HCT116 (cell line): ENCODE results near the gene PWWP2B.

ENCODE experiments used
- POLR2A ChIP-seq: IDR thresholded peaks from 2 replicates; pipeline ENCODE4 v1.7.0; 2011; ENCODE audit warnings: borderline replicate concordance; ENCODE audit not compliant: insufficient read depth, insufficient read length; ENCODE audit errors: extremely low read depth
- POLR2AphosphoS5 ChIP-seq: IDR thresholded peaks from 2 replicates; pipeline ENCODE4 v1.6.1; 2011; ENCODE audit warnings: mild to moderate bottlenecking, low read depth, low read length, moderate library complexity
- RAD21 ChIP-seq: IDR thresholded peaks from 2 replicates; pipeline ENCODE4 v1.6.1; 2012; ENCODE audit warnings: low read depth, mild to moderate bottlenecking
- YY1 ChIP-seq: IDR thresholded peaks from 2 replicates; pipeline ENCODE4 v1.6.1; 2011; ENCODE audit warnings: low read length, low read depth, moderate library complexity, mild to moderate bottlenecking; ENCODE audit not compliant: insufficient replicate concordance; ENCODE audit errors: extremely low read depth
- ZNF274 ChIP-seq: fragments of 200-500 bp; sonication (Bioruptor generic); IDR thresholded peaks from 2 replicates; pipeline ENCODE4 v1.6.1; 2014; ENCODE audit warnings: mild to moderate bottlenecking, low read depth, low read length, inconsistent platforms
- TF ChIP-seq, protein P1 (sequence below), 3 experiments: fragments of 200-600 bp in 1 of 3; sonication (generic) in 1 of 3; IDR thresholded peaks in 2 of 3; conservative IDR thresholded peaks in 1 of 3; 2 replicates each; pipeline ENCODE4 v1.5.1; 2012 to 2017; ENCODE audit warnings: low read depth in 2 of 3, low read length in 2 of 3, antibody characterized with exemption in 1 of 3, borderline replicate concordance in 1 of 3, control low read depth in 1 of 3, mild to moderate bottlenecking in 1 of 3, mixed read lengths in 1 of 3, mixed run types in 1 of 3, moderate library complexity in 1 of 3; ENCODE audit not compliant: insufficient read depth in 1 of 3
- TF ChIP-seq, protein P2 (sequence below): IDR thresholded peaks from 2 replicates; pipeline ENCODE4 v1.6.1; 2011; ENCODE audit warnings: mild to moderate bottlenecking, low read length, moderate library complexity; ENCODE audit not compliant: insufficient replicate concordance; ENCODE audit errors: extremely low read depth
- TF ChIP-seq, protein P3 (sequence below): IDR thresholded peaks from 2 replicates; pipeline ENCODE4 v1.6.1; 2012
- TF ChIP-seq, protein P4 (sequence below): IDR thresholded peaks from 2 replicates; pipeline ENCODE4 v1.6.1; 2012; ENCODE audit warnings: low read depth

DNA sequence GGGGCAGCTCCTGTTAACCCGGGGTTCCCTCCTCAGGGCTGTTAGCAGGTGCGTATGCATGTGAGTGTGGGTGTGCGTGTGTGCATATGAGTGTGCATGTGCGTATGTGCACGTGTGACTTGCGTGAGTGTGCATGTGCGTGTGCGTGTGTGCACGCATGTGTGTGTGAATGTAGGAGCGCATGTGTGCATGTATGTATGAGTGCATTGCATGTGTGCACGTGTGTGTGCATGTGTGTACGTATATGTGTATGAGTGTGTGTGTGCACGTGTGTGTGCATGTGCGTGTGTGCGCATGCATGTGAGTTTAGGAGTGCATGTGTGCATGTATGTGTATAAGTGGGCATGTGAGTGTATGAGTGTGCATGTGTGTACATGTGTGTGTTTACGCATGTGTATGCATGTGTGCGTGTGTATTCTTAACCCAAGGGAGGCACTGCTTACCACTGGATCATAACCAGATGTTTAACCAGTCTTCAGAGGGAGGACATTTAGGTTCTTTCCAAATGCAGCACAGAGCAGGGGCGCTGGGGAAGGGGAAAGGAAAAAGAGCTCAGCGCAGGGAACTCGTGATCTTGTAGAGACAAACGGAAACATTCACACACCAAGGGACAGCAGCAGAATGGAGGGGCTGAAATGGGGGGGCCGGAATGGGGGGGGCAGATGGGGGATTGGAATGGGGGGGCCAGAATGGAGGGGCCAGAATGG is 45.0 kb downstream of the PWWP2B start:
- TF ChIP-seq, protein P1, sequence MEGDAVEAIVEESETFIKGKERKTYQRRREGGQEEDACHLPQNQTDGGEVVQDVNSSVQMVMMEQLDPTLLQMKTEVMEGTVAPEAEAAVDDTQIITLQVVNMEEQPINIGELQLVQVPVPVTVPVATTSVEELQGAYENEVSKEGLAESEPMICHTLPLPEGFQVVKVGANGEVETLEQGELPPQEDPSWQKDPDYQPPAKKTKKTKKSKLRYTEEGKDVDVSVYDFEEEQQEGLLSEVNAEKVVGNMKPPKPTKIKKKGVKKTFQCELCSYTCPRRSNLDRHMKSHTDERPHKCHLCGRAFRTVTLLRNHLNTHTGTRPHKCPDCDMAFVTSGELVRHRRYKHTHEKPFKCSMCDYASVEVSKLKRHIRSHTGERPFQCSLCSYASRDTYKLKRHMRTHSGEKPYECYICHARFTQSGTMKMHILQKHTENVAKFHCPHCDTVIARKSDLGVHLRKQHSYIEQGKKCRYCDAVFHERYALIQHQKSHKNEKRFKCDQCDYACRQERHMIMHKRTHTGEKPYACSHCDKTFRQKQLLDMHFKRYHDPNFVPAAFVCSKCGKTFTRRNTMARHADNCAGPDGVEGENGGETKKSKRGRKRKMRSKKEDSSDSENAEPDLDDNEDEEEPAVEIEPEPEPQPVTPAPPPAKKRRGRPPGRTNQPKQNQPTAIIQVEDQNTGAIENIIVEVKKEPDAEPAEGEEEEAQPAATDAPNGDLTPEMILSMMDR (IDR thresholded peaks at IDR 0.05 in 2 of 3, conservative IDR thresholded peaks at IDR 0.05 in 1 of 3; ENCODE audit: borderline replicate concordance in 1 of 3, insufficient read depth in 1 of 3, low read depth in 2 of 3, low read length in 2 of 3) = no peak
- TF ChIP-seq POLR2AphosphoS5 = no peak
- TF ChIP-seq RAD21 = no peak
- no peak for TF ChIP-seq POLR2A
- TF ChIP-seq ZNF274 = no peak
- TF ChIP-seq, protein P2, sequence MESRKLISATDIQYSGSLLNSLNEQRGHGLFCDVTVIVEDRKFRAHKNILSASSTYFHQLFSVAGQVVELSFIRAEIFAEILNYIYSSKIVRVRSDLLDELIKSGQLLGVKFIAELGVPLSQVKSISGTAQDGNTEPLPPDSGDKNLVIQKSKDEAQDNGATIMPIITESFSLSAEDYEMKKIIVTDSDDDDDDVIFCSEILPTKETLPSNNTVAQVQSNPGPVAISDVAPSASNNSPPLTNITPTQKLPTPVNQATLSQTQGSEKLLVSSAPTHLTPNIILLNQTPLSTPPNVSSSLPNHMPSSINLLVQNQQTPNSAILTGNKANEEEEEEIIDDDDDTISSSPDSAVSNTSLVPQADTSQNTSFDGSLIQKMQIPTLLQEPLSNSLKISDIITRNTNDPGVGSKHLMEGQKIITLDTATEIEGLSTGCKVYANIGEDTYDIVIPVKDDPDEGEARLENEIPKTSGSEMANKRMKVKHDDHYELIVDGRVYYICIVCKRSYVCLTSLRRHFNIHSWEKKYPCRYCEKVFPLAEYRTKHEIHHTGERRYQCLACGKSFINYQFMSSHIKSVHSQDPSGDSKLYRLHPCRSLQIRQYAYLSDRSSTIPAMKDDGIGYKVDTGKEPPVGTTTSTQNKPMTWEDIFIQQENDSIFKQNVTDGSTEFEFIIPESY = no peak
- TF ChIP-seq YY1 = no peak
- TF ChIP-seq, protein P3, sequence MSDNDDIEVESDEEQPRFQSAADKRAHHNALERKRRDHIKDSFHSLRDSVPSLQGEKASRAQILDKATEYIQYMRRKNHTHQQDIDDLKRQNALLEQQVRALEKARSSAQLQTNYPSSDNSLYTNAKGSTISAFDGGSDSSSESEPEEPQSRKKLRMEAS = no peak
- TF ChIP-seq, protein P4, sequence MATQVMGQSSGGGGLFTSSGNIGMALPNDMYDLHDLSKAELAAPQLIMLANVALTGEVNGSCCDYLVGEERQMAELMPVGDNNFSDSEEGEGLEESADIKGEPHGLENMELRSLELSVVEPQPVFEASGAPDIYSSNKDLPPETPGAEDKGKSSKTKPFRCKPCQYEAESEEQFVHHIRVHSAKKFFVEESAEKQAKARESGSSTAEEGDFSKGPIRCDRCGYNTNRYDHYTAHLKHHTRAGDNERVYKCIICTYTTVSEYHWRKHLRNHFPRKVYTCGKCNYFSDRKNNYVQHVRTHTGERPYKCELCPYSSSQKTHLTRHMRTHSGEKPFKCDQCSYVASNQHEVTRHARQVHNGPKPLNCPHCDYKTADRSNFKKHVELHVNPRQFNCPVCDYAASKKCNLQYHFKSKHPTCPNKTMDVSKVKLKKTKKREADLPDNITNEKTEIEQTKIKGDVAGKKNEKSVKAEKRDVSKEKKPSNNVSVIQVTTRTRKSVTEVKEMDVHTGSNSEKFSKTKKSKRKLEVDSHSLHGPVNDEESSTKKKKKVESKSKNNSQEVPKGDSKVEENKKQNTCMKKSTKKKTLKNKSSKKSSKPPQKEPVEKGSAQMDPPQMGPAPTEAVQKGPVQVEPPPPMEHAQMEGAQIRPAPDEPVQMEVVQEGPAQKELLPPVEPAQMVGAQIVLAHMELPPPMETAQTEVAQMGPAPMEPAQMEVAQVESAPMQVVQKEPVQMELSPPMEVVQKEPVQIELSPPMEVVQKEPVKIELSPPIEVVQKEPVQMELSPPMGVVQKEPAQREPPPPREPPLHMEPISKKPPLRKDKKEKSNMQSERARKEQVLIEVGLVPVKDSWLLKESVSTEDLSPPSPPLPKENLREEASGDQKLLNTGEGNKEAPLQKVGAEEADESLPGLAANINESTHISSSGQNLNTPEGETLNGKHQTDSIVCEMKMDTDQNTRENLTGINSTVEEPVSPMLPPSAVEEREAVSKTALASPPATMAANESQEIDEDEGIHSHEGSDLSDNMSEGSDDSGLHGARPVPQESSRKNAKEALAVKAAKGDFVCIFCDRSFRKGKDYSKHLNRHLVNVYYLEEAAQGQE = no peak
